K562 (cell line): ENCODE data around the gene TIGAR. TPM values are rescaled to one million over a fixed set of nuclear protein-coding genes. Genes with fewer than 3 reads are reported as not detected.

ENCODE experiments used
- ATAC-seq: fragments of 200-7000 bp; cut with Tn5 transposase; 3 replicates; pipeline ENCODE4 v1.9.1; 2020; ENCODE audit warnings: moderate library complexity
- BruUV-seq: library from RNA; stranded (reverse); fragments of 400-500 nt; replicated peaks from 2 replicates; lab custom pipeline; 2021; lab: Mats Ljungman, UMichigan
- CTCF ChIA-PET: fragments of 300-600 bp; formaldehyde crosslinking; extraction: SDS; loops from one replicate; lab custom pipeline; 2021; ENCODE audit warnings: low intra/inter-chr PET ratio; lab: Yijun Ruan, JAX
- POLR2A ChIA-PET: fragments of 300-600, 350-650 bp; sonication (Branson Sonifier 250); formaldehyde crosslinking; extraction: SDS; loops from one replicate; lab custom pipeline; 2021; ENCODE audit warnings: antibody characterized with exemption, inconsistent platforms; lab: Yijun Ruan, JAX
- DNase-seq, 4 experiments: peaks; one replicate each; pipeline versions ENCODE4 v3.0.0 to v3.0.0-alpha.2; 2011 to 2018; ENCODE audit warnings: low spot score in 3 of 4, mixed read lengths in 3 of 4; ENCODE audit errors: extremely low read depth in 1 of 4
- FAIRE-seq: peaks from 2 replicates; lab custom pipeline; 2011; peaks lifted over from hg19 to GRCh38; lab: Jason Lieb, UNC
- H2AFZ ChIP-seq: 2 replicates; pipeline ENCODE4 v1.6.0; 2011; ENCODE audit warnings: low read depth, low read length, control low read depth, inconsistent platforms
- H3K27ac ChIP-seq: fragments of 200-600 bp; 3 replicates; pipeline ENCODE4 v1.8.0; 2011; ENCODE audit warnings: low read depth, mild to moderate bottlenecking, control low read depth, inconsistent platforms, low read length, moderate library complexity, mixed read lengths; ENCODE audit errors: extremely low read depth
- H3K27me3 ChIP-seq, 2 experiments: fragments of 300-600 bp in 1 of 2; 2 replicates in 1 of 2; 3 replicates in 1 of 2; pipeline versions ENCODE4 v1.6.0 to v1.8.0; 2011; ENCODE audit warnings: inconsistent platforms in 2 of 2, low read length in 2 of 2, mild to moderate bottlenecking in 1 of 2, mixed read lengths in 1 of 2, moderate library complexity in 1 of 2; ENCODE audit not compliant: control insufficient read depth in 2 of 2, insufficient read depth in 2 of 2
- H3K36me3 ChIP-seq: fragments of 300-600 bp; 3 replicates; pipeline ENCODE4 v1.8.0; 2011; ENCODE audit warnings: mild to moderate bottlenecking, low read length, inconsistent platforms; ENCODE audit not compliant: control insufficient read depth, insufficient read depth
- H3K4me1 ChIP-seq, 2 experiments: fragments of 200-600 bp in 1 of 2; replicated peaks in 1 of 2; 2 replicates in 1 of 2; 3 replicates in 1 of 2; pipeline versions ENCODE4 v1.5.1 to v1.8.0; 2011; ENCODE audit warnings: inconsistent platforms in 2 of 2, low read length in 2 of 2, mild to moderate bottlenecking in 1 of 2, mixed read lengths in 1 of 2, moderate library complexity in 1 of 2; ENCODE audit not compliant: control insufficient read depth in 2 of 2, insufficient read depth in 2 of 2
- H3K4me2 ChIP-seq: 2 replicates; pipeline ENCODE4 v1.6.1; 2011; ENCODE audit warnings: low read length, control low read depth, inconsistent platforms, mixed read lengths; ENCODE audit not compliant: insufficient read depth
- H3K4me3 ChIP-seq: fragments of 200-600 bp; sonication (generic), shearing (Covaris generic); 2 replicates; pipeline ENCODE4 v1.5.1; 2016; ENCODE audit warnings: control low read depth, inconsistent platforms
- H3K79me2 ChIP-seq: fragments of 200-600 bp; 3 replicates; pipeline ENCODE4 v1.8.0; 2011; ENCODE audit warnings: low read length, inconsistent platforms; ENCODE audit not compliant: control insufficient read depth, insufficient read depth
- H3K9ac ChIP-seq, 2 experiments: 2 replicates each; pipeline versions ENCODE4 v1.6.0 to v1.6.1; 2011; ENCODE audit warnings: low read depth in 2 of 2, low read length in 2 of 2, control low read depth in 1 of 2, inconsistent platforms in 1 of 2, mild to moderate bottlenecking in 1 of 2, mixed read lengths in 1 of 2; ENCODE audit not compliant: insufficient read depth in 1 of 2
- H3K9me1 ChIP-seq: one replicate; pipeline ENCODE4 v1.6.0; 2011; ENCODE audit warnings: inconsistent platforms, mild to moderate bottlenecking, low read length, moderate library complexity; ENCODE audit not compliant: control insufficient read depth, insufficient read depth
- H3K9me3 ChIP-seq: replicated peaks from 2 replicates; pipeline ENCODE4 v1.5.1; 2011; ENCODE audit warnings: low read depth, low read length, inconsistent platforms; ENCODE audit not compliant: control insufficient read depth, insufficient read depth
- H4K20me1 ChIP-seq: replicated peaks from 2 replicates; pipeline ENCODE4 v1.6.1; 2011; ENCODE audit warnings: low read length, inconsistent platforms, mixed read lengths; ENCODE audit not compliant: control insufficient read depth, insufficient read depth
- FOXJ2 ChIP-seq: fragments of 200-800 bp; sonication (Bioruptor generic); IDR thresholded peaks from 2 replicates; pipeline ENCODE4 v1.6.1; 2016; ENCODE audit warnings: missing genetic modification characterization, missing compliant biosample characterization
- MTA1 ChIP-seq: fragments of 450-650 bp; IDR thresholded peaks from 2 replicates; pipeline ENCODE4 v1.6.1; 2017; ENCODE audit warnings: borderline replicate concordance
- MXD1 ChIP-seq: fragments of 250-450 bp; sonication (Bioruptor Pico); IDR thresholded peaks from 2 replicates; pipeline ENCODE4 v1.8.0; 2021; ENCODE audit warnings: borderline replicate concordance, mild to moderate bottlenecking, moderate library complexity; ENCODE audit not compliant: poor library complexity, severe bottlenecking
- PHB ChIP-seq: fragments of 250-450 bp; sonication (Bioruptor Pico); IDR thresholded peaks from 2 replicates; pipeline ENCODE4 v1.5.0; 2021
- PHB2 ChIP-seq: fragments of 450-650 bp; IDR thresholded peaks from 2 replicates; pipeline ENCODE4 v1.6.1; 2017; ENCODE audit warnings: low read depth
- POLR2G ChIP-seq: fragments of 200-400 bp; formaldehyde crosslinking; IDR thresholded peaks from 2 replicates; pipeline ENCODE4 v1.6.1; 2017; ENCODE audit warnings: low read depth, mild to moderate bottlenecking, antibody characterized with exemption, low read length, moderate library complexity
- RBFOX2 ChIP-seq: fragments of 200-400 bp; formaldehyde crosslinking; IDR thresholded peaks from 2 replicates; pipeline ENCODE4 v1.6.1; 2017; ENCODE audit warnings: low read depth, mild to moderate bottlenecking, low read length, moderate library complexity
- SREBF1 ChIP-seq: fragments of 150-350 bp; IDR thresholded peaks from 2 replicates; pipeline ENCODE4 v1.6.1; 2014; ENCODE audit warnings: antibody characterized with exemption, low read depth, low read length, borderline replicate concordance
- STAT5B ChIP-seq: fragments of 250-450 bp; sonication (Bioruptor Pico); IDR thresholded peaks from 2 replicates; pipeline ENCODE4 v1.8.0; 2021; ENCODE audit warnings: mild to moderate bottlenecking, inconsistent platforms
- ZNF311 ChIP-seq: fragments of 250-450 bp; sonication (Bioruptor Pico); IDR thresholded peaks from 2 replicates; pipeline ENCODE4 v1.4.0; 2020; ENCODE audit warnings: mild to moderate bottlenecking, moderate library complexity
- ZNF324 ChIP-seq: fragments of 250-450 bp; sonication (Bioruptor Pico); IDR thresholded peaks from 2 replicates; pipeline ENCODE4 v1.4.0; 2020; ENCODE audit warnings: mild to moderate bottlenecking
- ZNF79 ChIP-seq: fragments of 250-450 bp; sonication (Bioruptor Pico); IDR thresholded peaks from 2 replicates; pipeline ENCODE4 v1.4.0; 2020; ENCODE audit warnings: low read depth, mild to moderate bottlenecking, moderate library complexity
- whole genome bisulfite sequencing: fragments of 100-300 bp; shearing (Covaris generic); methylation state at CpG from one replicate; pipeline ENCODE4 v1.1.6; 2016; ENCODE audit warnings: low coverage, mixed read lengths; ENCODE audit not compliant: insufficient coverage; ENCODE audit errors: missing lambda C conversion rate; 5-methylcytosine and 5-hydroxymethylcytosine counted together
- in situ Hi-C: fragments of 300-500 bp; cut with MboI; formaldehyde crosslinking; loops from 4 replicates; pipeline ENCODE4 v1.15.0; 2018; ENCODE audit warnings: inconsistent platforms, mixed read lengths
- intact Hi-C: fragments of 100-400 bp; cut with micrococcal nuclease; formaldehyde crosslinking; loops from 2 replicates; pipeline ENCODE4 v1.14.2; 2022
- polyA plus RNA-seq, 8 experiments: library from polyadenylated mRNA; depleted of rRNA in 4 of 8; stranded (reverse) in 5 of 8; unstranded in 3 of 8; fragments of >200 nt; fragmentation: Nextera tagmentation in 2 of 8; fragmentation: Illumina TruSeq in 1 of 8; extraction: Ambion mirVana in 2 of 8; extraction: Trizol in 1 of 8; gene quantifications; 2 replicates each; pipeline versions ENCODE4 v1.2.1 to v1.2.3, GENCODE V29; 2011 to 2014; ENCODE audit warnings: inconsistent platforms in 1 of 8, missing spikeins in 1 of 8
- total RNA-seq, 7 experiments: library from RNA; depleted of rRNA in 6 of 7; stranded (reverse); fragments of >200 nt in 6 of 7; fragmentation: Illumina TruSeq in 2 of 7; extraction: Trizol in 2 of 7; gene quantifications; 2 replicates each; pipeline versions ENCODE4 v1.2.1 to v1.2.3, GENCODE V29; 2011 to 2021; ENCODE audit warnings: low replicate concordance in 1 of 7
- TF ChIP-seq, protein P1 (sequence below): sonication (generic); IDR thresholded peaks from 2 replicates; pipeline ENCODE4 v1.6.1; 2016

TIGAR gene
- total and polyA plus RNA-seq, 9 of the 15 experiments (the other 6 are each of a cell fraction or from before 2014, with no cell fraction given): 0.11 to 1.0 (median 0.53) TPM; not detected in 2

GRCh38 chr12:4279198-4279690, 41.8 kb upstream of the TIGAR start:
- H4K20me1 ChIP-seq: peaks cover 4% of the 10 kb centered on the region; the same call in 1 of the 2 replicates
- H3K4me1 ChIP-seq: peaks cover 8 to 12% of the 10 kb centered on the region in 2 experiments; a peak in 4 of 5 replicates
- H3K27me3 ChIP-seq: no peaks in the 10 kb centered on the region
- no peak overlapping the region for H3K4me3 ChIP-seq
- no peak overlapping the region for H3K9ac ChIP-seq
- no peak overlapping the region for H3K27ac ChIP-seq
- intact Hi-C loops: loop anchor here (5.0 kb wide), 1 partner anchor 282 kb away; no protein-coding TSS in a partner anchor
- H3K4me2 ChIP-seq: no peak overlapping the region
- FAIRE-seq (no peak), ATAC-seq (no peak), DNase-seq (no peak)
- peaks cover 83% of the 10 kb centered on the region for H3K36me3 ChIP-seq
- 79% methylated on average over 10 of the region's 10 CpGs for WGBS
- ChIA-PET POLR2A (interaction anchor here (0.7 to 1.3 kb wide), 3 partner anchors 7 to 259 kb away, joined by 3 read pairs; partner anchors contain the start of gene RAD51AP1), CTCF (interaction anchor here (0.9 kb wide), 1 partner anchor 172 kb away, joined by 3 read pairs; no protein-coding TSS in a partner anchor)
- in situ Hi-C loops: loop anchor here (5.0 to 25.0 kb wide), 2 partner anchors 167 to 392 kb away; no protein-coding TSS in a partner anchor
- TF ChIP-seq MTA1: no peak
- peak; percentile 2; the same call in 1 of the 2 replicates for TF ChIP-seq RBFOX2
- peaks cover 67% of the 10 kb centered on the region for H3K79me2 ChIP-seq
- H2AFZ ChIP-seq: no peak overlapping the region
- no peaks in the 10 kb centered on the region for H3K9me1 ChIP-seq
- H3K9me3 ChIP-seq: no peaks in the 10 kb centered on the region
- no TSS peak for BruUV-seq

GRCh38 chr12:4280351-4281163, 40.5 kb upstream of the TIGAR start:
- ChIA-PET CTCF (no interaction called here), POLR2A (interaction anchor here (0.6 to 1.6 kb wide), 3 partner anchors 12 to 299 kb away, joined by 3 to 6 read pairs (median 3); no protein-coding TSS in a partner anchor)
- H3K4me1 ChIP-seq: peaks cover 5 to 12% of the 10 kb centered on the region in 2 experiments; a peak in 3 of 5 replicates
- DNase-seq: peak; percentile 22 to 38 (median 28)
- no peak for FAIRE-seq
- in situ Hi-C loops: loop anchor here (25.0 kb wide), 1 partner anchor 393 kb away; no protein-coding TSS in a partner anchor
- intact Hi-C loops: no loop called here
- H3K9me3 ChIP-seq: no peaks in the 10 kb centered on the region
- BruUV-seq: no TSS peak
- H4K20me1 ChIP-seq: peaks cover 4% of the 10 kb centered on the region; the same call in 1 of the 2 replicates
- no peak overlapping the region for H3K4me3 ChIP-seq
- WGBS: 60% methylated on average over 4 of the region's 15 CpGs
- no peak overlapping the region for H3K4me2 ChIP-seq
- no peak overlapping the region for H3K9ac ChIP-seq
- peaks cover 93% of the 10 kb centered on the region for H3K36me3 ChIP-seq
- ATAC-seq: no peak
- H3K27ac ChIP-seq: no peak overlapping the region
- H3K79me2 ChIP-seq: peaks cover 59% of the 10 kb centered on the region
- no peaks in the 10 kb centered on the region for H3K9me1 ChIP-seq
- H2AFZ ChIP-seq: no peak overlapping the region
- no peaks in the 10 kb centered on the region for H3K27me3 ChIP-seq
- TF ChIP-seq ZNF79 (CRISPR knock-in tag): no peak
- no peak for TF ChIP-seq STAT5B
- TF ChIP-seq PHB (CRISPR knock-in tag): no peak
- TF ChIP-seq, protein P1, sequence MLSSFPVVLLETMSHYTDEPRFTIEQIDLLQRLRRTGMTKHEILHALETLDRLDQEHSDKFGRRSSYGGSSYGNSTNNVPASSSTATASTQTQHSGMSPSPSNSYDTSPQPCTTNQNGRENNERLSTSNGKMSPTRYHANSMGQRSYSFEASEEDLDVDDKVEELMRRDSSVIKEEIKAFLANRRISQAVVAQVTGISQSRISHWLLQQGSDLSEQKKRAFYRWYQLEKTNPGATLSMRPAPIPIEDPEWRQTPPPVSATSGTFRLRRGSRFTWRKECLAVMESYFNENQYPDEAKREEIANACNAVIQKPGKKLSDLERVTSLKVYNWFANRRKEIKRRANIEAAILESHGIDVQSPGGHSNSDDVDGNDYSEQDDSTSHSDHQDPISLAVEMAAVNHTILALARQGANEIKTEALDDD: no peak
- no peak for TF ChIP-seq ZNF311 (CRISPR knock-in tag)
- no peak for TF ChIP-seq SREBF1
- no peak for TF ChIP-seq PHB2
- no peak for TF ChIP-seq FOXJ2
- TF ChIP-seq POLR2G: peak; percentile 50; the same call in 1 of the 2 replicates
- no peak for TF ChIP-seq MXD1
- TF ChIP-seq ZNF324: no peak
